HUES48 (cell line): ENCODE data around the gene ZC3H7B.

ENCODE experiments used
- H3K27ac ChIP-seq: one replicate; pipeline ENCODE4 v1.7.0; 2013; ENCODE audit warnings: low read depth, low read length, inconsistent platforms
- H3K27me3 ChIP-seq: 2 replicates; pipeline ENCODE4 v1.6.1; 2013; ENCODE audit warnings: mild to moderate bottlenecking, low read length; ENCODE audit not compliant: control insufficient read depth, insufficient read depth
- H3K36me3 ChIP-seq: 2 replicates; pipeline ENCODE4 v1.6.1; 2013; ENCODE audit warnings: low read length; ENCODE audit not compliant: control insufficient read depth, insufficient read depth
- H3K4me1 ChIP-seq: 2 replicates; pipeline ENCODE4 v1.6.1; 2013; ENCODE audit warnings: mild to moderate bottlenecking, low read length; ENCODE audit not compliant: control insufficient read depth, insufficient read depth
- H3K4me3 ChIP-seq: 2 replicates; pipeline ENCODE4 v1.5.1; 2013; ENCODE audit warnings: mild to moderate bottlenecking, low read depth, low read length
- H3K9ac ChIP-seq: 2 replicates; pipeline ENCODE4 v1.6.1; 2013; ENCODE audit warnings: mild to moderate bottlenecking, low read depth, low read length, moderate library complexity
- H3K9me3 ChIP-seq: 2 replicates; pipeline ENCODE4 v1.6.1; 2013; ENCODE audit warnings: low read length; ENCODE audit not compliant: control insufficient read depth, insufficient read depth

ZC3H7B gene

GRCh38 chr22:41308054-41308453 is 6.7 kb downstream of the ZC3H7B start:
- H3K4me1 ChIP-seq = peaks cover 4% of the 10 kb centered on the region
- H3K27ac ChIP-seq = no peak overlapping the region
- peaks cover 16% of the 10 kb centered on the region for H3K36me3 ChIP-seq
- H3K27me3 ChIP-seq = no peaks in the 10 kb centered on the region
- H3K9ac ChIP-seq = no peak overlapping the region
- H3K4me3 ChIP-seq = no peak overlapping the region
- H3K9me3 ChIP-seq = no peaks in the 10 kb centered on the region

GRCh38 chr22:41308544-41308947 is 7.2 kb downstream of the ZC3H7B start:
- no peak overlapping the region for H3K9ac ChIP-seq
- no peak overlapping the region for H3K27ac ChIP-seq
- no peak overlapping the region for H3K4me3 ChIP-seq
- H3K27me3 ChIP-seq = no peaks in the 10 kb centered on the region
- no peaks in the 10 kb centered on the region; the same call in none of the 2 replicates for H3K4me1 ChIP-seq
- no peaks in the 10 kb centered on the region for H3K9me3 ChIP-seq
- H3K36me3 ChIP-seq = peaks cover 16% of the 10 kb centered on the region

GRCh38 chr22:41310336-41310735 is 9.0 kb downstream of the ZC3H7B start:
- Histone ChIP-seq H3K9me3 (no peaks in the 10 kb centered on the region), H3K9ac (no peak overlapping the region), H3K4me1 (no peaks in the 10 kb centered on the region; the same call in none of the 2 replicates), H3K27me3 (no peaks in the 10 kb centered on the region), H3K36me3 (peaks cover 16% of the 10 kb centered on the region; the same call in 1 of the 2 replicates), H3K4me3 (no peak overlapping the region), H3K27ac (no peak overlapping the region)

- Histone ChIP-seq H3K27ac (no peak overlapping the region), H3K36me3 (peaks cover 22% of the 10 kb centered on the region; the same call in 1 of the 2 replicates), H3K4me1 (no peaks in the 10 kb centered on the region; the same call in none of the 2 replicates)
Observed at GRCh38 chr22:41311487-41311886, 10.2 kb downstream of the ZC3H7B start.

GRCh38 chr22:41314821-41315220 is 13.5 kb downstream of the ZC3H7B start:
- no peaks in the 10 kb centered on the region; the same call in none of the 2 replicates for H3K4me1 ChIP-seq
- no peak overlapping the region for H3K27ac ChIP-seq
- H3K9me3 ChIP-seq = no peaks in the 10 kb centered on the region
- no peak overlapping the region for H3K9ac ChIP-seq
- H3K27me3 ChIP-seq = no peaks in the 10 kb centered on the region
- peaks cover 10% of the 10 kb centered on the region; the same call in 1 of the 2 replicates for H3K36me3 ChIP-seq
- H3K4me3 ChIP-seq = no peak overlapping the region

More at GRCh38 chr22:41311487-41311886, 10.2 kb downstream of the ZC3H7B start:
- H3K4me3 ChIP-seq = no peak overlapping the region
- no peaks in the 10 kb centered on the region for H3K9me3 ChIP-seq
- H3K27me3 ChIP-seq = no peaks in the 10 kb centered on the region
- no peak overlapping the region for H3K9ac ChIP-seq

GRCh38 chr22:41315586-41315985 is 14.3 kb downstream of the ZC3H7B start:
- no peaks in the 10 kb centered on the region for H3K9me3 ChIP-seq
- no peaks in the 10 kb centered on the region for H3K27me3 ChIP-seq
- no peak overlapping the region for H3K9ac ChIP-seq
- H3K36me3 ChIP-seq = peaks cover 10% of the 10 kb centered on the region
- H3K27ac ChIP-seq = no peak overlapping the region
- H3K4me1 ChIP-seq = no peaks in the 10 kb centered on the region; the same call in none of the 2 replicates
- no peak overlapping the region for H3K4me3 ChIP-seq

- no peak overlapping the region for H3K4me3 ChIP-seq
- no peaks in the 10 kb centered on the region for H3K9me3 ChIP-seq
- H3K27ac ChIP-seq = no peak overlapping the region
- H3K36me3 ChIP-seq = peaks cover 36% of the 10 kb centered on the region
- H3K9ac ChIP-seq = no peak overlapping the region
- no peaks in the 10 kb centered on the region for H3K27me3 ChIP-seq
- no peaks in the 10 kb centered on the region for H3K4me1 ChIP-seq
Observed at GRCh38 chr22:41320416-41321240, 19.3 kb downstream of the ZC3H7B start.

GRCh38 chr22:41324821-41325528 is 23.6 kb downstream of the ZC3H7B start:
- H3K4me3 ChIP-seq = no peak overlapping the region
- no peaks in the 10 kb centered on the region for H3K4me1 ChIP-seq
- no peak overlapping the region for H3K27ac ChIP-seq
- H3K9ac ChIP-seq = no peak overlapping the region
- H3K36me3 ChIP-seq = peaks cover 70% of the 10 kb centered on the region
- H3K9me3 ChIP-seq = no peaks in the 10 kb centered on the region
- H3K27me3 ChIP-seq = no peaks in the 10 kb centered on the region

- Histone ChIP-seq H3K36me3 (peaks cover 73% of the 10 kb centered on the region), H3K9me3 (no peaks in the 10 kb centered on the region), H3K4me1 (no peaks in the 10 kb centered on the region), H3K4me3 (no peak overlapping the region), H3K27ac (no peak overlapping the region), H3K9ac (no peak overlapping the region), H3K27me3 (no peaks in the 10 kb centered on the region)
Observed at GRCh38 chr22:41327124-41327523, 25.8 kb downstream of the ZC3H7B start.

- Histone ChIP-seq H3K4me1 (no peaks in the 10 kb centered on the region), H3K27me3 (no peaks in the 10 kb centered on the region), H3K27ac (no peak overlapping the region), H3K36me3 (peaks cover 77% of the 10 kb centered on the region), H3K4me3 (no peak overlapping the region), H3K9ac (no peak overlapping the region), H3K9me3 (no peaks in the 10 kb centered on the region)
Observed at GRCh38 chr22:41330169-41330568, 28.8 kb downstream of the ZC3H7B start.
